SK-N-SH treated with all-trans-retinoic acid at 6 μM for 48 hours (cell line): ENCODE results near the gene MARVELD2.
"Not testable (repeated sequence)": the region's sequence is repeated elsewhere in the genome, so short reads cannot be mapped to it uniquely, and the experiment has no call there.

Experiments used
- ATAC-seq: fragments of 200-7000 bp; cut with Tn5 transposase; 3 replicates; pipeline ENCODE4 v1.9.1; 2020; ENCODE audit warnings: mild to moderate bottlenecking, moderate library complexity
- ARNTL ChIP-seq: fragments of 450-650 bp; formaldehyde crosslinking; IDR thresholded peaks from 2 replicates; pipeline ENCODE4 v1.5.0; 2020; ENCODE audit warnings: low read depth, mild to moderate bottlenecking, moderate library complexity, borderline replicate concordance
- BACH2 ChIP-seq: fragments of 250-450 bp; sonication (Bioruptor Pico); IDR thresholded peaks from 2 replicates; pipeline ENCODE4 v1.9.0; 2021; ENCODE audit warnings: mild to moderate bottlenecking, borderline replicate concordance
- CSDC2 ChIP-seq: fragments of 250-450 bp; sonication (Bioruptor Pico); IDR thresholded peaks from 2 replicates; pipeline ENCODE4 v1.5.0; 2020; ENCODE audit warnings: mild to moderate bottlenecking, moderate library complexity
- CSRNP3 ChIP-seq: fragments of 250-450 bp; sonication (Bioruptor Pico); IDR thresholded peaks from 2 replicates; pipeline ENCODE4 v1.5.1; 2021; ENCODE audit warnings: mild to moderate bottlenecking, moderate library complexity
- ESRRG ChIP-seq: fragments of 250-450 bp; sonication (Bioruptor Pico); IDR thresholded peaks from 2 replicates; pipeline ENCODE4 v1.6.1; 2021; ENCODE audit warnings: mild to moderate bottlenecking
- GLIS3 ChIP-seq: fragments of 250-450 bp; sonication (Bioruptor Pico); IDR thresholded peaks from 2 replicates; pipeline ENCODE4 v1.5.0; 2020; ENCODE audit warnings: mild to moderate bottlenecking, moderate library complexity
- OSR1 ChIP-seq: fragments of 250-450 bp; sonication (Bioruptor Pico); IDR thresholded peaks from 2 replicates; pipeline ENCODE4 v1.8.0; 2022; ENCODE audit warnings: moderate library complexity, mild to moderate bottlenecking, inconsistent platforms
- PATZ1 ChIP-seq: fragments of 250-450 bp; sonication (Bioruptor Pico); IDR thresholded peaks from 2 replicates; pipeline ENCODE4 v1.8.0; 2020; ENCODE audit warnings: mild to moderate bottlenecking, moderate library complexity, borderline replicate concordance
- PPARA ChIP-seq: fragments of 250-450 bp; sonication (Bioruptor Pico); IDR thresholded peaks from 2 replicates; pipeline ENCODE4 v1.5.0; 2020; ENCODE audit warnings: mild to moderate bottlenecking, borderline replicate concordance
- RARB ChIP-seq: fragments of 250-450 bp; sonication (Bioruptor Pico); IDR thresholded peaks from 2 replicates; pipeline ENCODE4 v1.8.0; 2021; ENCODE audit warnings: mild to moderate bottlenecking, moderate library complexity
- SNAI2 ChIP-seq: fragments of 250-450 bp; sonication (Bioruptor Pico); IDR thresholded peaks from 2 replicates; pipeline ENCODE4 v1.5.0; 2020; ENCODE audit warnings: mild to moderate bottlenecking, moderate library complexity
- TCF4 ChIP-seq: fragments of 250-450 bp; sonication (Bioruptor Pico); IDR thresholded peaks from 2 replicates; pipeline ENCODE4 v1.8.0; 2021; ENCODE audit warnings: mild to moderate bottlenecking, moderate library complexity, borderline replicate concordance
- TOX ChIP-seq: fragments of 250-450 bp; sonication (Bioruptor Pico); IDR thresholded peaks from 2 replicates; pipeline ENCODE4 v1.8.0; 2021; ENCODE audit warnings: mild to moderate bottlenecking, moderate library complexity, borderline replicate concordance
- TSHZ2 ChIP-seq: fragments of 250-450 bp; sonication (Bioruptor Pico); IDR thresholded peaks from 2 replicates; pipeline ENCODE4 v1.5.0; 2020; ENCODE audit warnings: mild to moderate bottlenecking, moderate library complexity
- ZC3H10 ChIP-seq: fragments of 250-450 bp; sonication (Bioruptor Pico); IDR thresholded peaks from 2 replicates; pipeline ENCODE4 v1.5.1; 2021; ENCODE audit warnings: mild to moderate bottlenecking, moderate library complexity
- ZFP3 ChIP-seq: fragments of 250-450 bp; sonication (Bioruptor Pico); IDR thresholded peaks from 2 replicates; pipeline ENCODE4 v1.5.0; 2020; ENCODE audit warnings: mild to moderate bottlenecking, moderate library complexity
- ZFP30 ChIP-seq: fragments of 450-650 bp; formaldehyde crosslinking; IDR thresholded peaks from 2 replicates; pipeline ENCODE4 v1.5.0; 2022; ENCODE audit warnings: mild to moderate bottlenecking, moderate library complexity
- ZNF565 ChIP-seq: fragments of 450-650 bp; formaldehyde crosslinking; conservative IDR thresholded peaks from 2 replicates; pipeline ENCODE4 v1.5.0; 2020; ENCODE audit warnings: low read depth, mild to moderate bottlenecking, moderate library complexity
- ZNF70 ChIP-seq: fragments of 450-650 bp; formaldehyde crosslinking; IDR thresholded peaks from 2 replicates; pipeline ENCODE4 v1.5.0; 2020; ENCODE audit warnings: mild to moderate bottlenecking, moderate library complexity
- ZNF8 ChIP-seq: fragments of 450-650 bp; formaldehyde crosslinking; IDR thresholded peaks from 2 replicates; pipeline ENCODE4 v1.5.0; 2020; ENCODE audit warnings: mild to moderate bottlenecking, moderate library complexity

The MARVELD2 gene

GRCh38 chr5:69451941-69452647, 37.2 kb downstream of the MARVELD2 start:
- no peak for ATAC-seq
- TF ChIP-seq OSR1 (CRISPR knock-in tag) (no peak), ZNF565 (CRISPR knock-in tag) (no peak), ZFP3 (CRISPR knock-in tag) (no peak), ZC3H10 (no peak), ZNF8 (CRISPR knock-in tag) (no peak), BACH2 (no peak), TOX (CRISPR knock-in tag) (no peak)
- TF ChIP-seq, all 23 proteins: peak for 0

GRCh38 chr5:69453487-69453886, 38.6 kb downstream of the MARVELD2 start:
- not testable (repeated sequence) for ATAC-seq

GRCh38 chr5:69454460-69455249, 39.7 kb downstream of the MARVELD2 start:
- no peak for ATAC-seq
- no peak for TF ChIP-seq RARB (CRISPR knock-in tag)
- TF ChIP-seq ZFP3 (CRISPR knock-in tag): no peak
- no peak for TF ChIP-seq CSDC2 (CRISPR knock-in tag)
- TF ChIP-seq PPARA (CRISPR knock-in tag): no peak
- TF ChIP-seq OSR1 (CRISPR knock-in tag): no peak
- no peak for TF ChIP-seq TCF4

GRCh38 chr5:69455428-69455988, 40.6 kb downstream of the MARVELD2 start:
- not testable (repeated sequence) for ATAC-seq

GRCh38 chr5:69462170-69462569, 47.3 kb downstream of the MARVELD2 start:
- no peak for TF ChIP-seq BACH2
- no peak for TF ChIP-seq ZFP3 (CRISPR knock-in tag)
- no peak for TF ChIP-seq GLIS3 (CRISPR knock-in tag)
- no peak for TF ChIP-seq TOX (CRISPR knock-in tag)
- no peak for TF ChIP-seq ZFP30 (CRISPR knock-in tag)
- TF ChIP-seq ZNF565 (CRISPR knock-in tag): no peak
- TF ChIP-seq CSRNP3 (CRISPR knock-in tag): no peak
- no peak for TF ChIP-seq OSR1 (CRISPR knock-in tag)
- TF ChIP-seq TSHZ2 (CRISPR knock-in tag): no peak
- TF ChIP-seq ARNTL (CRISPR knock-in tag): no peak
- TF ChIP-seq TCF4: no peak
- ATAC-seq: no peak

- ATAC-seq: not testable (repeated sequence)
Measured at GRCh38 chr5:69466375-69466774, 51.5 kb downstream of the MARVELD2 start.

- no peak for ATAC-seq
- TF ChIP-seq ARNTL (CRISPR knock-in tag) (no peak), ZC3H10 (no peak), SNAI2 (CRISPR knock-in tag) (no peak), GLIS3 (CRISPR knock-in tag) (no peak), RARB (CRISPR knock-in tag) (no peak), PATZ1 (CRISPR knock-in tag) (no peak), TCF4 (no peak), BACH2 (no peak), ZNF8 (CRISPR knock-in tag) (no peak), TOX (CRISPR knock-in tag) (no peak), ZNF70 (CRISPR knock-in tag) (no peak), ZFP30 (CRISPR knock-in tag) (no peak), ESRRG (CRISPR knock-in tag) (no peak)
Measured at GRCh38 chr5:69467442-69468225, 52.7 kb downstream of the MARVELD2 start.
